Aorta (tissue), 5 donors: ENCODE data around the gene TBC1D8. TPM values are rescaled to one million over a fixed set of nuclear protein-coding genes. Genes with fewer than 3 reads are reported as not detected.

ENCODE experiments used
- ATAC-seq: fragments of 200-7000 bp; cut with Tn5 transposase; one replicate; pipeline ENCODE4 v1.9.1; 2022; ENCODE audit warnings: moderate library complexity; ENCODE audit not compliant: low FRiP score
- DNase-seq, 2 donors: peaks; one replicate each; pipeline ENCODE4 v3.0.0-alpha.2; 2020
- H3K27ac ChIP-seq, 2 donors: one replicate each; pipeline ENCODE4 v1.5.1; 2013; ENCODE audit warnings: low read length in 2 of 2, mild to moderate bottlenecking in 2 of 2, moderate library complexity in 2 of 2, control low read depth in 1 of 2, inconsistent platforms in 1 of 2, low read depth in 1 of 2
- H3K27me3 ChIP-seq, 2 donors: one replicate each; pipeline ENCODE4 v1.6.1; 2013; ENCODE audit warnings: control low read depth in 1 of 2, low read length in 1 of 2, mild to moderate bottlenecking in 1 of 2, moderate library complexity in 1 of 2; ENCODE audit not compliant: insufficient read depth in 2 of 2, control insufficient read depth in 1 of 2
- H3K36me3 ChIP-seq, 2 donors: one replicate each; pipeline ENCODE4 v1.6.1; 2013; ENCODE audit warnings: control low read depth in 1 of 2, low read length in 1 of 2, mild to moderate bottlenecking in 1 of 2; ENCODE audit not compliant: insufficient read depth in 2 of 2, control insufficient read depth in 1 of 2
- H3K4me1 ChIP-seq, 2 donors: one replicate each; pipeline ENCODE4 v1.6.1; 2013; ENCODE audit warnings: low read length in 2 of 2, control low read depth in 1 of 2, mild to moderate bottlenecking in 1 of 2, moderate library complexity in 1 of 2; ENCODE audit not compliant: insufficient read depth in 2 of 2, control insufficient read depth in 1 of 2
- H3K4me3 ChIP-seq, 2 donors: one replicate each; pipeline ENCODE4 v1.5.1; 2013; ENCODE audit warnings: low read length in 2 of 2, control low read depth in 1 of 2, mild to moderate bottlenecking in 1 of 2
- H3K9me3 ChIP-seq: one replicate; pipeline ENCODE4 v1.6.1; 2013; ENCODE audit warnings: mild to moderate bottlenecking, low read length; ENCODE audit not compliant: control insufficient read depth
- WGBS, 2 donors: extraction: QIAGEN DNeasy Blood & Tissue Kit; methylation state at CpG; one replicate each; pipeline ENCODE4 v1.1.7; 2013; 5-methylcytosine and 5-hydroxymethylcytosine counted together
- intact Hi-C, 2 donors: fragments of 100-400 bp; cut with DNase I; formaldehyde crosslinking; loops; one replicate each; pipeline versions ENCODE4 v1.14.2 to v1.15.0; 2022
- polyA plus RNA-seq, 2 donors: library from polyadenylated mRNA; stranded (reverse); fragments of 200-250 nt; gene quantifications; one replicate each; pipeline ENCODE4 v1.2.3, GENCODE V29; 2013
- total RNA-seq, 2 donors: library from RNA; stranded (reverse); fragmentation: NEBNext Ultra II Directional; extraction: Animal tissue kit (Norgen Biotek cat#: 25700); gene quantifications; one replicate each; pipeline ENCODE4 v1.2.1, GENCODE V29; 2021
- donor health status: healthy with polysubstance abuse.
- donor health status: Bipolar disorder and iron deficiency.
- donor health status: DM: no; HTN: no; CAD: no.
- donor health status: DM: no; HTN: no; CAD: no.
- donor health status: DM: yes; HTN: yes; CAD: no.

Gene TBC1D8
- total and polyA plus RNA-seq, 4 donors, result 7.8 to 28.8 (median 23.4) TPM

- no peaks in the 10 kb centered on the region for H3K9me3 ChIP-seq
- H3K4me3 ChIP-seq, result no peak overlapping the region
- no peak overlapping the region for H3K27ac ChIP-seq
- 52 to 66% methylated on average over 8 of the region's 8 CpGs for WGBS, 2 donors
- no peak for ATAC-seq
- no peaks in the 10 kb centered on the region for H3K4me1 ChIP-seq
- H3K36me3 ChIP-seq, result peaks cover 0 to 4% of the 10 kb centered on the region in 2 donors
- H3K27me3 ChIP-seq, result no peaks in the 10 kb centered on the region
- intact Hi-C loops, result no loop called here
- DNase-seq, result no peak
Observed at GRCh38 chr2:101018934-101019333, 132.2 kb downstream of the TBC1D8 start.

- intact Hi-C loops, result no loop called here
- WGBS, 2 donors, result 61 to 66% methylated on average over 3 of the region's 3 CpGs
- no peak overlapping the region for H3K4me3 ChIP-seq
- H3K4me1 ChIP-seq, result no peaks in the 10 kb centered on the region
- no peaks in the 10 kb centered on the region for H3K27me3 ChIP-seq
- H3K27ac ChIP-seq, result no peak overlapping the region
- H3K9me3 ChIP-seq, result no peaks in the 10 kb centered on the region
- DNase-seq (no peak), ATAC-seq (no peak)
- H3K36me3 ChIP-seq, result peaks cover 0 to 4% of the 10 kb centered on the region in 2 donors
Observed at GRCh38 chr2:101017371-101017770, 133.8 kb downstream of the TBC1D8 start.

GRCh38 chr2:101014264-101014857, 136.8 kb downstream of the TBC1D8 start:
- H3K27ac ChIP-seq, result no peak overlapping the region
- no peak for DNase-seq
- intact Hi-C loops, result loop anchor here (1.0 to 5.0 kb wide), 2 partner anchors 138 to 139 kb away; partner anchors contain the start of gene TBC1D8 (in 1 of the 2)
- H3K4me1 ChIP-seq, result no peaks in the 10 kb centered on the region
- no peaks in the 10 kb centered on the region for H3K9me3 ChIP-seq
- ATAC-seq, result no peak
- no peaks in the 10 kb centered on the region for H3K27me3 ChIP-seq
- H3K4me3 ChIP-seq, result no peak overlapping the region
- WGBS, 2 donors, result 92% methylated on average over 6 of the region's 6 CpGs
- H3K36me3 ChIP-seq, result peaks cover 0 to 3% of the 10 kb centered on the region in 2 donors

GRCh38 chr2:101012706-101013181, 138.4 kb downstream of the TBC1D8 start:
- no peaks in the 10 kb centered on the region for H3K9me3 ChIP-seq
- no peaks in the 10 kb centered on the region for H3K4me1 ChIP-seq
- WGBS, 2 donors, result 28 to 29% methylated on average over 5 of the region's 5 CpGs
- H3K27me3 ChIP-seq, result no peaks in the 10 kb centered on the region
- no peak for DNase-seq
- intact Hi-C loops, result loop anchor here (2.0 to 5.0 kb wide), 3 partner anchors 140 to 194 kb away; partner anchors contain the start of gene TBC1D8 (in 1 of the 2)
- H3K4me3 ChIP-seq, result no peak overlapping the region
- H3K27ac ChIP-seq, result no peak overlapping the region
- peak; percentile 56 for ATAC-seq
- H3K36me3 ChIP-seq, result peaks cover 0 to 3% of the 10 kb centered on the region in 2 donors

- H3K27me3 ChIP-seq, result no peaks in the 10 kb centered on the region
- no peak overlapping the region for H3K27ac ChIP-seq
- no peak overlapping the region for H3K4me3 ChIP-seq
- peaks cover 0 to 2% of the 10 kb centered on the region in 2 donors for H3K36me3 ChIP-seq
- intact Hi-C loops, result loop anchor here (2.0 to 5.0 kb wide), 3 partner anchors 140 to 195 kb away; partner anchors contain the start of gene TBC1D8 (in 1 of the 2)
- no peaks in the 10 kb centered on the region for H3K4me1 ChIP-seq
- no peaks in the 10 kb centered on the region for H3K9me3 ChIP-seq
- ATAC-seq (no peak), DNase-seq (no peak)
- WGBS, 2 donors, result 46 to 48% methylated on average over 8 of the region's 8 CpGs
Observed at GRCh38 chr2:101012054-101012705, 139.0 kb downstream of the TBC1D8 start.

GRCh38 chr2:101011152-101011551, 140.0 kb downstream of the TBC1D8 start:
- Histone ChIP-seq H3K9me3 (no peaks in the 10 kb centered on the region), H3K4me3 (no peak overlapping the region), H3K36me3 (peaks cover 0 to 3% of the 10 kb centered on the region in 2 donors), H3K27me3 (no peaks in the 10 kb centered on the region), H3K4me1 (no peaks in the 10 kb centered on the region), H3K27ac (no peak overlapping the region)
- WGBS, 2 donors, result 72 to 81% methylated on average over 10 of the region's 10 CpGs
- ATAC-seq, result no peak
- no peak for DNase-seq
- intact Hi-C loops, result loop anchor here in 1 of 2 donors (5.0 kb wide), 1 partner anchor 141 kb away; the partner anchor contains the start of gene TBC1D8

GRCh38 chr2:101007415-101008345, 143.5 kb downstream of the TBC1D8 start:
- no peaks in the 10 kb centered on the region for H3K9me3 ChIP-seq
- H3K4me1 ChIP-seq, result no peaks in the 10 kb centered on the region
- peaks cover 7 to 9% of the 10 kb centered on the region in 2 donors for H3K36me3 ChIP-seq
- intact Hi-C loops, result no loop called here
- no peak overlapping the region for H3K27ac ChIP-seq
- WGBS, 2 donors, result 69 to 75% methylated on average over 11 of the region's 11 CpGs
- no peaks in the 10 kb centered on the region for H3K27me3 ChIP-seq
- ATAC-seq (no peak), DNase-seq (no peak)
- no peak overlapping the region for H3K4me3 ChIP-seq

- no peak for ATAC-seq
- intact Hi-C loops, result no loop called here
Observed at GRCh38 chr2:101006065-101006715, 145.0 kb downstream of the TBC1D8 start.

More at GRCh38 chr2:101006065-101006715, 145.0 kb downstream of the TBC1D8 start:
- peaks cover 6 to 9% of the 10 kb centered on the region in 2 donors for H3K36me3 ChIP-seq
- no peaks in the 10 kb centered on the region for H3K27me3 ChIP-seq
- H3K4me1 ChIP-seq, result no peaks in the 10 kb centered on the region
- no peaks in the 10 kb centered on the region for H3K9me3 ChIP-seq
- 66 to 67% methylated on average over 4 of the region's 4 CpGs for WGBS, 2 donors
- H3K27ac ChIP-seq, result no peak overlapping the region
- no peak overlapping the region for H3K4me3 ChIP-seq
- no peak for DNase-seq
